Raji (cell line): ENCODE results near the gene ICAM4.
A peak's percentile ranks its signal among the peaks of the same experiment; 100 is the strongest.

Experiments
- POLR2A ChIP-seq: IDR thresholded peaks from 2 replicates; pipeline ENCODE4 v1.6.1; 2011; ENCODE audit warnings: low read depth, low read length, control low read depth; ENCODE audit not compliant: insufficient read depth

The ICAM4 gene

GRCh38 chr19:10258080-10258710 lies 28.6 kb upstream of the ICAM4 start:
- no peak for TF ChIP-seq POLR2A

DNA sequence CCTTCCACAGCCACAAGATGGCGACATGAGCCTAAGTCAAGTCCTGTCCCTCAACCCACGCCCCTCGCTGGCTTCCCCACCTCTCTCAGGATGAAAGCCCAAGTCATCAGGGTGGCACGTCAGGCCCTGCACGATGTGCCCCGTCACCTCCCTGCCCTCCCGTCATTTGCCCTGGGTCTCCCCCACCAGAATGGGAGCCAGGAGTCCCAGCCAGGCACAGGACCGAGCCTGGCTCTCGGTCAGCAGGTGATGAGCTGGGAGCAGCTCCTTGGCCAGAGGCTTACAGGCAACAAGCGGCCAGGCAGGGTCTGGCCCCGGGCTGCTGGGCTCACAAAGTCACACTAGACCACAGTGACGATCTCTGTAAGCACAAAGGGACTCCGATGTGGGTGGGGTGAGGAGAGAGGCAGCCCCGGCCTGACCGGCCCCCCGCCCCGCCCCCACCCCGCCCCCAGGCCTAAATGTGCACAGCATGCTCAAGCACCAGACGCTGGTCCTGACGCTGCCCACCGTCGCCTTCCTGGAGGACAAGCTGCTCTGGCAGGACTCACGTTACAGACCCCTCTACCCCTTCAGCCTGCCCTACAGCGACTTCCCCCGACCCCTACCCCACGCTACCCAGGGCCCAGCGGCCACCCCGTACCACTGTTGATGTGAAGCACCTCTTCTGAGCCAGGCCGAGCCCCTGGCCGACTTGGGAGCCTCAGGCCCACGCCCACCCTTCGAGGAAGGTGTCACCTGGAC lies 27.4 kb upstream of the ICAM4 start:
- no peak for TF ChIP-seq POLR2A

- TF ChIP-seq POLR2A = no peak
Measured at GRCh38 chr19:10260141-10260584, 26.6 kb upstream of the ICAM4 start.

GRCh38 chr19:10262771-10263170 lies 24.0 kb upstream of the ICAM4 start:
- TF ChIP-seq POLR2A = no peak

DNA sequence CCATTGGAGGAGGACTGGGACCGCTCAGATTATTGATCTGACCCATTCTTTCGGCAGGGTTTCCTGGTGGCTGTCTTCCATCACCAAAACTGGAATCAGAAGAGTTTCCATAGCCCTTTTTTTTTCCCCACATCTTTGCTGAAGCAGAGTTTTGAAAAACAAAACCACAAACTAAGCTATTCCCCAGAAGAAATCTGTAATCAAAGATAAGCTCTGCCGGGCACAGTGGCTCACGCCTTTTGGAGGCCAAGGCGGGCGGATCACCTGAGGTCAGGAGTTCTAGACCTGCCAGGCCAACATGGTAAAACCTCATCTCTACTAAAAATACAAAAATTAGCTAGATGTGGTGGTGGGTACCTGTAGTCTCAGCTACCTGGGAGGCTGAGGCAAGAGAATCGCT lies 20.0 kb upstream of the ICAM4 start:
- no peak for TF ChIP-seq POLR2A

- no peak for TF ChIP-seq POLR2A
Measured at GRCh38 chr19:10268071-10268470, 18.7 kb upstream of the ICAM4 start.

DNA sequence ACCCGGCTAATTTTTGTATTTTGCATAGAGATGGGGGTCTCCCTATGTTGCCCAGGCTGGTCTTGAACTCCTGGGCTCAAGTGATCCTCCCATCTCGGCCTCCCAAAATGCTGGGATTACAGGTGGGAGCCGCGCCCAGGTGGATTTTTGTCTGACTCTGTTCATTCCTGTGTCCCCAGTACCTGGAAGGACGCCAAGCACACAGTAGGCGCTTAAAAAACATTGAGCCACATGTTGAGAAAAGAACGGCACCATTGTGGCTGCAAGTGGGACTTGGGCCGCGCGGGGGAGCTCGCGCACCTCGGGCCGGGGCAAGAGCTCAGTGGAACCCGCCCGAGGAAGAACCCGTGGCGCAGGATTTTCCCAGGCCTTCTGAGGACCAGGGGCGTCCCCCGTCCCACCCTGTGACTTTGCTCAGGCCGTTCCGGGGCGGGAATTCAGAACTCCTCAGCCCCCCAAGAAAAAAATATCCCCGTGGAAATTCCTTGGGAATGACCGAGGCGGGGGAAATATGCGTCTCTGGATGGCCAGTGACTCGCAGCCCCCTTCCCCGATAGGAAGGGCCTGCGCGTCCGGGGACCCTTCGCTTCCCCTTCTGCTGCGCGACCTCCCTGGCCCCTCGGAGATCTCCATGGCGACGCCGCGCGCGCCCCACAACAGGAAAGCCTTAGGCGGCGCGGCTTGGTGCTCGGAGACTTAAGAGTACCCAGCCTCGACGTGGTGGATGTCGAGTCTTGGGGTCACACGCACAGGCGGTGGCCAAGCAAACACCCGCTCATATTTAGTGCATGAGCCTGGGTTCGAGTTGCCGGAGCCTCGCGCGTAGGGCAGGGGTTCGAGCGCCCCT lies 17.2 kb upstream of the ICAM4 start:
- TF ChIP-seq POLR2A = no peak

GRCh38 chr19:10270180-10270615 lies 16.6 kb upstream of the ICAM4 start:
- TF ChIP-seq POLR2A = no peak

GRCh38 chr19:10270616-10271394 lies 15.9 kb upstream of the ICAM4 start, which contains the start of gene ICAM1:
TSS of gene ICAM1 (plus strand) at chr19:10271120. CDS start at chr19:10271160, 40 bp downstream.
- peak; percentile 98 for TF ChIP-seq POLR2A

- TF ChIP-seq POLR2A = no peak
Measured at GRCh38 chr19:10271543-10272086, 15.1 kb upstream of the ICAM4 start.

GRCh38 chr19:10274589-10274988 lies 12.2 kb upstream of the ICAM4 start:
- no peak for TF ChIP-seq POLR2A

GRCh38 chr19:10277795-10278589 lies 8.8 kb upstream of the ICAM4 start:
- TF ChIP-seq POLR2A = no peak

DNA sequence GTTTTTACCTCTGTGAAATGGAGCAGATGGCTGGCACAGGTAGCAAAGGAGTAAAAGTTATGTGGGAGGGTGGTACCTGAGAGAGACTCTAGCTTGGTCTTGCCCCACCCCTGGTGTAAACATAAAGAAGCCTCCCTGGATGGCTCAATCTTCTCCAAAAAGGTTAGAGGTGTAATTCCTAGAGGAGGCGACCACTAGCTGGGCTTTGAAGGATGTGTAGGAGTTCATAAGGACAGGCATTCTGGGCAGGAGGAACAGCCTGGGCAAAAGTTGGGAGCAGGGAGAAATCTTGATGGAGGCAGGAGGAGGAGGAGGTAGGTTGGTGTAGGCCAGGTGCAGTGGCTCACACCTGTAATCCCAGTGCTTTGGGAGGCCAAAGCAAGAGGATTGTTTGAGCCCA lies 7.8 kb upstream of the ICAM4 start:
- no peak for TF ChIP-seq POLR2A

- no peak for TF ChIP-seq POLR2A
Measured at GRCh38 chr19:10279737-10280442, 6.9 kb upstream of the ICAM4 start.
